IMR-90 (cell line): ENCODE measurements around the gene FAIM.

Experiments used
- BHLHE40 ChIP-seq: fragments of 150-350 bp; IDR thresholded peaks from 2 replicates; pipeline ENCODE4 v1.6.1; 2016; ENCODE audit warnings: mild to moderate bottlenecking, low read depth, low read length
- CTCF ChIP-seq: conservative IDR thresholded peaks from 2 replicates; pipeline ENCODE4 v1.5.1; 2012; ENCODE audit warnings: mild to moderate bottlenecking, low read depth, low read length, improper control_type of control experiment
- ELK1 ChIP-seq: fragments of 150-350 bp; IDR thresholded peaks from 2 replicates; pipeline ENCODE4 v1.6.1; 2016; ENCODE audit warnings: low read depth, mild to moderate bottlenecking, low read length, moderate library complexity, borderline replicate concordance
- MAFK ChIP-seq: IDR thresholded peaks from 2 replicates; pipeline ENCODE4 v1.6.1; 2012; ENCODE audit warnings: low read depth, low read length, improper control_type of control experiment
- MXI1 ChIP-seq: IDR thresholded peaks from 2 replicates; pipeline ENCODE4 v1.6.1; 2012; ENCODE audit warnings: low read depth, mild to moderate bottlenecking, low read length, moderate library complexity, borderline replicate concordance
- POLR2A ChIP-seq: IDR thresholded peaks from 2 replicates; pipeline ENCODE4 v1.6.1; 2012; ENCODE audit warnings: mild to moderate bottlenecking, low read depth, low read length
- RCOR1 ChIP-seq: IDR thresholded peaks from 2 replicates; pipeline ENCODE4 v1.6.1; 2012; ENCODE audit warnings: mild to moderate bottlenecking, low read length, improper control_type of control experiment; ENCODE audit not compliant: insufficient replicate concordance
- SMC3 ChIP-seq: fragments of 150-350 bp; IDR thresholded peaks from 2 replicates; pipeline ENCODE4 v1.6.1; 2016; ENCODE audit warnings: low read depth, mild to moderate bottlenecking, antibody characterized with exemption, low read length, moderate library complexity
- USF2 ChIP-seq: fragments of 150-350 bp; IDR thresholded peaks from 2 replicates; pipeline ENCODE4 v1.6.1; 2017; ENCODE audit warnings: mild to moderate bottlenecking, antibody characterized with exemption, low read length, low read depth

- TF ChIP-seq CTCF (no peak), RCOR1 (no peak), ELK1 (no peak), BHLHE40 (no peak), SMC3 (no peak), POLR2A (no peak), USF2 (no peak), MAFK (no peak), MXI1 (no peak)
Observed at GRCh38 chr3:138620431-138620830, 11.9 kb downstream of the FAIM start.
